ENCODE measurements around the gene SLC25A15.
A peak's percentile ranks its signal among the peaks of the same experiment; 100 is the strongest.
"Not testable (repeated sequence)": the region's sequence is repeated elsewhere in the genome, so short reads cannot be mapped to it uniquely, and the experiment has no call there.

SLC25A15 gene

DNA sequence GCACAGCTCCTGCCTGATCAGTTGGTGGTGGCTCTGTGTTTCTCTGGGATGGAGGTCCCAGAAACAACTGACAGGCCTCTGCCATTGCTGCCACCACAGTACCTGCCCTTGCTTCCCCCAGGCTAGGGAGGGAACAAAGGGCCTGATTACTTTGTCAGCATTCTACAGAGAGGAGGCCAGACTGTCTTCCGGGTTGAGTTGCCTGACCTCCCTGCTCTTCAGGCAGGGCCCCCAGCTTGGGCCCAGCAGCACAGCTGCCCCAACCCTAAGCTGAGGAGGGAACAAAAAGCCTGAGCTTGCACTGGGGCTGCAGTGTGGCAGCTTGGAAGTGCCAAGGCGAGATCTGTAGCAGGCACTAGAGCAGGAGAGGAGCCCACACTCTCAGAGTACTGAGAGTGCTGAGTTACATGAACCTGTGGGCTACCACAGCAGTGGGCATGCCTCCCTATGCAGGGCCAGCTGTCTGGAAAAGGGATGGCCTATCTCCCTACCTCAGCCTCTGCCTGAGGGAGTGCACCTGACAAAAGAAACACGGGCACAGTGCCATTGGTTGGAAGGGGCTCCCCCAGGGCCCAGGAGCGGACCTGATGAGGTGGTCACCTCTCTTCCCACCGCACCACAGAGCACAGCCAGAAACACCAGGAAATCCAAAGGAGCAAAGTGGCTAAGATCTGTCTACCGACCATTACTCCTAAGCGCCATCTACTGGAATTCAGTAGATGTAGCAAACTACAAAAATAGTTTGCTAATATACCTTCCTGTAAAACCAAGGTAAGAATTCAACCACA, 24.4 kb downstream of the SLC25A15 start:
- DNase-seq (ENCODE audit: low spot score), result peak; percentile 24

DNA sequence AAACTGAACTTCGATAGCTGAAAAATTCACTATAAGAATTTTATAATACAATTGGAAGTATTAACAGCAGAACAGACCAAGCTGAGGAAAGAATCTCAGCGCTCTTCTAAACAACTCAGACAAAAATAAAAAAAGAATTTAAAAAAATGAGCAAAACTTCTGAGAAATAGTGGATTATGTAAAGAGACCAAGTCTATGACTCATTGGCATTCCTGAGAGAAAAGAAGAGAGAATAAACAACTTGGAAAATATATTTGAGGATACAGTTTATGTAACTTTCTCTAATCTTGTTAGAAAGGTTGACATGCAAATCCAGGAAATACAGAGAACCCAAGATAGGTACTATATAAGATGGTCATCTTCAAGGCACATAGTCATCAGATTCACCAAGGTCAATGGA, 25.4 kb downstream of the SLC25A15 start:
- no peak for DNase-seq (ENCODE audit: low spot score)

DNA sequence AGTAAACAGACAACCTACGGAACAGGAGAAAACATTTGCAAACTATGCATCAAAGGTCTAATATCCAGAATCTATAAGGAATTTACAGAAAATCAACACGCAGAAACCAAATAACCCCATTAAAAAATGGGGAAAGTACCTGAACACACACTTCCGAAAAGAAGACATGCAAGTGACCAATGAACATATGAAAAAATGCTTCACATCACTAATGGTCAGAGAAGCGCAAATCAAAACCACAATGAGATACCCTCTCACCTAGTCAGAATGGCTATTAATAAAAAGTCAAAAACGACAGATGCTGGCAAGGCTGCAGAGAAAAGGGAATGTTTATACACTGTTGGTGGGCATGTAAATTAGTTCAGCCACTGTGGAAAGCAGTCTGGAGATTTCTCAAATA, 29.5 kb downstream of the SLC25A15 start:
- no peak for DNase-seq (ENCODE audit: low spot score)

DNA sequence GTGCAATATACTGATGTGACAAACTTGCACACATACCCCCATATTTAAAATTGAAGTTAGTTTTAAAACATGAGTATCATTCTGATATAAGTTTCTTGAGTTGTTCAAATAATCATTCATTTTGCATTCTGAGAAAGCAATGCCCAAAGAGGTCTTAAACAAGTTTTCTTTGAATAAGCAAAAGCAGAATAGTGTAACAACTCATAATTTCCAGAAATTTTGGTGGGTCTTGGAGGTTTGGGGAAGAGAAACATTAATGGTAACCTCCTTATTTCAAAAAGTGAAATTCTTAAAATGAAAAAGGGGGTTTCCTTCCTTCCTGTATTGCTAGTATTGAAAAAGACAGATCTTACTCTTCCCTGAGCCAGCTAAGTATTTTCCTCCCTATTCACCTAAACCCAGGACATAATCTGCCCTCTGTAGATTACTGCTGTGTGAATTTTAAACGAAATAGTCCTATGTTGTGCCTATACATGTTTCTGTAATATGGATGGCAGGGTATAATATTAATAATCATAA, 30.4 kb downstream of the SLC25A15 start:
- no peak for DNase-seq (ENCODE audit: low spot score)

DNA sequence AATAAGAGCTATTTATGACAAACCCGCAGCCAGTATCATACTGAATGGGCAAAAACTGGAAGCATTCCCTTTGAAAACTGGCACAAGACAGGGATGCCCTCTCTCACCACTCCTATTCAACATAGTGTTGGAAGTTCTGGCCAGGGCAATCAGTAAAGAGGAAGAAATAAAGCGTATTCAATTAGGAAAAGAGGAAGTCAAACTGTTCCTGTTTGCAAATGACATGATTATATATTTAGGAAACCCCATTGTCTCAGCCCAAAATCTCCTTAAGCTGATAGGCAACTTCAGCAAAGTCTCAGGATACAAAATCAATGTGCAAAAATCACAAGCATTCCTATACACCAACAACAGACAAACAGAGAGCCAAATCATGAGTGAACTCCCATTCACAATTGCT, 50.3 kb downstream of the SLC25A15 start:
- DNase-seq (ENCODE audit: low spot score), result not testable (repeated sequence)

DNA sequence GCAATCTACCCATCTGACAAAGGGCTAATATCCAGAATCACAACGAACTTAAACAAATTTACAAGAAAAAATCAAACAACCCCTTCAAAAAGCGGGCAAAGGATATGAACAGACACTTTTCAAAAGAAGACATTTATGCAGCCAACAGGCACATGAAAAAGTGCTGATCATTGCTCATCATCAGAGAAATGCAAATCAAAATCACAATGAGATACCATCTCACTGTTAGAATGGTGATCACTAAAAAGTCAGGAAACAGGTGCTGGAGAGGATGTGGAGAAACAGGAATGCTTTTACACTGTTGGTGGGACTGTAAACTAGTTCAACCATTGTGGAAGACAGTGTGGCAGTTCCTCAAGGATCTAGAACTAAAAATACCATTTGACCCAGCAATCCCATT, 51.5 kb downstream of the SLC25A15 start:
- DNase-seq (ENCODE audit: low spot score), result not testable (repeated sequence)

All from GM03348 (cell line).